Fibroblast of villous mesenchyme (primary cell): ENCODE data around the gene ADCY4. TPM values are rescaled to one million over a fixed set of nuclear protein-coding genes. Genes with fewer than 3 reads are reported as not detected.

Source experiments
- DNase-seq: peaks from one replicate; pipeline ENCODE4 v3.0.0-alpha.2; 2010; ENCODE audit warnings: low read depth
- H3K4me3 ChIP-seq: 2 replicates; pipeline ENCODE4 v1.5.1; 2011; ENCODE audit warnings: low read depth, mild to moderate bottlenecking, low read length
- CTCF ChIP-seq: IDR thresholded peaks from 2 replicates; pipeline ENCODE4 v1.5.1; 2012; ENCODE audit warnings: low read depth, mild to moderate bottlenecking, low read length; ENCODE audit not compliant: insufficient read depth
- total RNA-seq: library from RNA; depleted of rRNA; stranded (reverse); fragments of >200 nt; gene quantifications from 2 replicates; pipeline ENCODE4 v1.2.3, GENCODE V29; 2012

ADCY4 gene
- total RNA-seq, 1 donor: 18.1 TPM

GRCh38 chr14:24311837-24312615, 22.8 kb downstream of the ADCY4 start:
- TF ChIP-seq CTCF: no peak
- DNase-seq: no peak
- H3K4me3 ChIP-seq: no peak overlapping the region

DNA sequence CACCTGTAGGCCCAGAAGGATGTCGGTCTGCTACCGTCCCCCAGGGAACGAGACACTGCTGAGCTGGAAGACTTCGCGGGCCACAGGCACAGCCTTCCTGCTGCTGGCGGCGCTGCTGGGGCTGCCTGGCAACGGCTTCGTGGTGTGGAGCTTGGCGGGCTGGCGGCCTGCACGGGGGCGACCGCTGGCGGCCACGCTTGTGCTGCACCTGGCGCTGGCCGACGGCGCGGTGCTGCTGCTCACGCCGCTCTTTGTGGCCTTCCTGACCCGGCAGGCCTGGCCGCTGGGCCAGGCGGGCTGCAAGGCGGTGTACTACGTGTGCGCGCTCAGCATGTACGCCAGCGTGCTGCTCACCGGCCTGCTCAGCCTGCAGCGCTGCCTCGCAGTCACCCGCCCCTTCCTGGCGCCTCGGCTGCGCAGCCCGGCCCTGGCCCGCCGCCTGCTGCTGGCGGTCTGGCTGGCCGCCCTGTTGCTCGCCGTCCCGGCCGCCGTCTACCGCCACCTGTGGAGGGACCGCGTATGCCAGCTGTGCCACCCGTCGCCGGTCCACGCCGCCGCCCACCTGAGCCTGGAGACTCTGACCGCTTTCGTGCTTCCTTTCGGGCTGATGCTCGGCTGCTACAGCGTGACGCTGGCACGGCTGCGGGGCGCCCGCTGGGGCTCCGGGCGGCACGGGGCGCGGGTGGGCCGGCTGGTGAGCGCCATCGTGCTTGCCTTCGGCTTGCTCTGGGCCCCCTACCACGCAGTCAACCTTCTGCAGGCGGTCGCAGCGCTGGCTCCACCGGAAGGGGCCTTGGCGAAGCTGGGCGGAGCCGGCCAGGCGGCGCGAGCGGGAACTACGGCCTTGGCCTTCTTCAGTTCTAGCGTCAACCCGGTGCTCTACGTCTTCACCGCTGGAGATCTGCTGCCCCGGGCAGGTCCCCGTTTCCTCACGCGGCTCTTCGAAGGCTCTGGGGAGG, 23.9 kb downstream of the ADCY4 start, which contains the start of gene LTB4R:
Gene LTB4R, plus strand, starts transcription at position 857 of the 959 bp plus-strand sequence. CDS start 4,150 bp downstream, outside the sequence.
- DNase-seq: peak; percentile 58
- peak within 1 kb of the TSS; percentile 21 for H3K4me3 ChIP-seq
- peak; percentile 4 for TF ChIP-seq CTCF

GRCh38 chr14:24310265-24310645, 24.6 kb downstream of the ADCY4 start:
- DNase-seq: no peak
- H3K4me3 ChIP-seq: no peak overlapping the region
- TF ChIP-seq CTCF: no peak

DNA sequence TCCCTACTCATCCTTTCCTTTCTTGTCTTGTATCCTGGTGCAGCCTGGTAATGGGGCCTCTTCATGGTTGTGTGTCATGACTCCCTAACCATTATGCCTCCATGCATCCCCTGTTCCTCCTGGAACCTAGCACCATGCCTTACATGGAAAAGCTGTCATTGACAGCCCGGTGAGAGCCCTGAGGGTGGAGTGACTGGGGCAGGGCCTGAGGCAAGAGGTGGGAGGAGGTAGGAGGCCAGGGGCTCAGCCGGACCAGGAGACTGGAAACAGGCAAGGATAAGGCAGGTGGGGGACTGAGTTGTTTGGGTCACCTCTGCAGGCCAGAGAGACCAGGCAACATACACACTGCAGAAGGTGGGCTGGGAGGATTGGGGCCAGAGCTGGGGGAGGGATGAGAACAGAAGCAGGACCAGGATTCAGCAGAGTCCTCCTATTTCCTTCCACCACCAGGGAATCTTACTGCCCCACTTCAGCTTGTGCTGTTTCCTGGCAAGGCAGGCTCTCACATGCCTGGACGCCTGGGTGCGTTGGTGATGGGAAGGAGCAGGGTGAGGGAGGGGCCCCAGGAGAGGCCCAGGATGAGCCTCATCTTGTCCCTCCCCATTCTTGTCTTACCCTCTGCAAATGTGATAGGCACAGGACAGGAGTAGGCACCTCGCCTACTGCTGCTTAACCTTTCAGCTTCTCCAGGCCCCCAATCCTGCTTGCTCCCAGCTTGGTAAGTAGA, 25.2 kb downstream of the ADCY4 start, which contains the start of gene LTB4R2:
Gene LTB4R2, plus strand, starts transcription at position 603 of the 727 bp plus-strand sequence. CDS start 525 bp downstream, outside the sequence.
- DNase-seq: no peak
- no peak for TF ChIP-seq CTCF
- H3K4me3 ChIP-seq: peak within 1 kb of the TSS; percentile 21

- no peak overlapping the region for H3K4me3 ChIP-seq
- DNase-seq: no peak
Measured at GRCh38 chr14:24308342-24309124, 26.3 kb downstream of the ADCY4 start.

More at GRCh38 chr14:24308342-24309124, 26.3 kb downstream of the ADCY4 start:
- TF ChIP-seq CTCF: no peak
